Measurements from ENCODE around the gene MAML3. TPM values are rescaled to one million over a fixed set of nuclear protein-coding genes. Genes with fewer than 3 reads are reported as not detected.
A peak's percentile ranks its signal among the peaks of the same experiment; 100 is the strongest.

MAML3 gene
- total RNA-seq, 1 donor from 2014 or later = 7.9 TPM

- peak; percentile 89 for ATAC-seq
These were observed 164.9 kb downstream of the MAML3 start for GRCh38 chr4:139988863-139989765.

- ATAC-seq = peak; percentile 92
These were observed 166.5 kb downstream of the MAML3 start for GRCh38 chr4:139987502-139987850.

DNA sequence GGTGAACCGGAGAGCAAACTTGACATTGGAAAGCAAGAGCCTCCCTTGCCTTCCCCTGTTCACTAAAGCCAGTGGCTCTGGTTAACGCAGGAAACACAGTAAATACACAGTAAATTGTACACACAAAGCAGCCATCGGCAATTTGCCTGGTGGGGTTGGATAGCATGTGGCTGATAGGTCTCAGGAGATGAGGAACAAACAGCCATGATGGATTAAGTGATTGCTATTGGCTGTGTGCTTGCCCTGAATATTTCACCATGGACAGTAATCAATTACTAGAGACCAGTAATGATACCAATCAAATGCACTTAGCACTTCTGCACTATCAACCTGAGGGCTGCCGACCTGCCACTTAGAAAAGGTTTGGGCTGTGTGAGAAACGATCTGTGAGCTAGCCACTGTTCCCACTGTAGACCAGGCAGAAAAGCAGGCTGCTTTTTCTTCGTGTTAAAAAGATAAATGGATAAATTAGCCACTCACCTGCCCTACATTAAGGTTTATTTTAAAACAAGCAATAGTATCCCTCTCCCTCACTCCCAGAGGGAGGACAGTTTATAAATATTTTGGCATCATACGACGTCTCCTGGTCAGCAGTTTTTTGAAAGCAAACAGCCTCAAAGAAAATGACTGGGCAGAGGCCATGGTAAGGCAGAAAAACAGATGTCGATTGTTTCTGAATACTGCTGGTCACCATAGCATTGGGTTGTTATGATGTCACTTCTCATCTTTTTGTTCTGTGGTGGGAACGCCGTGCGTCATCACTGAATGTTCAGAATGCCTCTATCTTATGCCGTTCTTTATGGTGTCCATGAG lies 167.1 kb downstream of the MAML3 start:
- no peak for ATAC-seq

DNA sequence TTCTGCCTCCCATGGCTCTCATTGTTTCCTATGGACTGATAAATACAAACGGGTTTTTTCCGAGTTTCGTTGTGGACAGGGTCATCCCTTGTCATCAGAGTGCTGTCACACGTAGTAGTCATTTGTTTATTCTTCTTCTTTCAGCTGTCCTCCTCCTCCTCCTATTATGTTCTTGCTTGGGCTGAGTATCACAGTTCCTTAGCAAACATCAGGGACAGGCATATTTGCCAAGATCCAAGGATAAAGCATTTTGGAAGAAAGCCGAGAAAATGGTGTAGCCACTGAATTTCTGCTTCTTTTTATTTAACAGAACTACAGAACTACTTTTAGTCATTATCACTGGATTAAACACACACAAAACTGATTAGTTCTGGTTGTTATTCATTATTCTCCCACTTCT lies 167.9 kb downstream of the MAML3 start:
- ATAC-seq = no peak

DNA sequence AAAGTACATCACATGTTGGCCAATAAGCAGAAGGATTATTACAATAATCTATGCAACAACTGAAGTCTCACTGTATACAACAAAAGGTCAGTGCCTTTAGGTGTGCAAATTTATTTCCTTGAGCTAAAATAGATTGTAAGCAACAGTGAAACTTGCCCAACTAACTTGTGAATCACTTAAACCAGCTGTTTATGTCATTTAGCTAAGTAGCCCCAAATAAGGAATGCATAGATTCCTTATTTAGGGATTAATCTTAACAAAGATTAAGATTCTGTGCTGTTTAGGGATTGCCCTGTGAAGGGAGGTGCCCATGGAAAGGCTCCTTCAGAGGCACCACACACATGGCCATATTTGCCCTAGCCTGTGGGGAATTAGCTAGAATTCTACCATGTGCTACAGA lies 168.6 kb downstream of the MAML3 start:
- ATAC-seq = peak; percentile 44

GRCh38 chr4:139984471-139984870 lies 169.5 kb downstream of the MAML3 start:
- ATAC-seq = no peak

- ATAC-seq = peak; percentile 28
These were observed 175.3 kb downstream of the MAML3 start for GRCh38 chr4:139978692-139979091.

GRCh38 chr4:139977838-139978609 lies 176.0 kb downstream of the MAML3 start:
- no peak for ATAC-seq

GRCh38 chr4:139975830-139976272 lies 178.1 kb downstream of the MAML3 start:
- ATAC-seq = peak; percentile 84

- ATAC-seq = no peak
These were observed 180.4 kb downstream of the MAML3 start for GRCh38 chr4:139973616-139974015.

GRCh38 chr4:139973015-139973414 lies 181.0 kb downstream of the MAML3 start:
- no peak for ATAC-seq

DNA sequence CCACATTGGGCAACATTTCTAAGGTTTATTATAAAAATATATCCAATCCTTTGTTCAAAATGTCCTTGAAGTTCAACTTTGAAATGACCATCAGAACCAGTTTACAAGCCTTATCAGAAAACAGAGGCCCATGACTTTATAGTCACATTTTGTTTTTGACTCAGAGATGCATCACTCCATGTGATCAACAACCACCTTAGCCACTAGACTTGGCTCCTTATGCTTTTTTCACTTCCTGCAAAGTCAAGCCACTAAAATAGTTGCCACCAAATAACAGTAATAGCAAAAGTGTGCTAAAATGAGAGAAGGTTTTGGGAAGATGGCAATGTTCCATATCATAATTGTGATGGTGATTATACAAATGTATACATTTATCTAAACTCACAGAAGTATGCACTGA lies 181.7 kb downstream of the MAML3 start:
- no peak for ATAC-seq

DNA sequence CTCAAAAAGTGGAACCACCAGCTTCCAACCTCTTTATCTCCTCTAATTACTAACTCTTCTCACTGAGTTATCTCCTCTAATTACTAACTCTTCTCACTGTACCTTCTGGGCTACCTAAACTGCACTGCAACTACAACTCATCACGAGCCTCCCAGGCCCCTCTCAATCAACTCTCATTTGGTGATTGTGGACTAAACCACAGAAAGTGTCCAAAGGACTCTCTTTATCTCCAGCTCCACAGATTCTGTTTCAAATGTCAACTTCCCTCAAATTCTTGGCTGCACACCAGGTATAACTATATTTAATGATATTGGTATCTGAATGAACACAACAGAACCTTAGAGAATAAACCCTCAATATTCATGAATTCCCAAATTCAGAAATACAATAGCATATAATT lies 182.9 kb downstream of the MAML3 start:
- no peak for ATAC-seq

- ATAC-seq = no peak
These were observed 184.2 kb downstream of the MAML3 start for GRCh38 chr4:139969635-139970266.

- no peak for ATAC-seq
These were observed 185.2 kb downstream of the MAML3 start for GRCh38 chr4:139968831-139969230.

DNA sequence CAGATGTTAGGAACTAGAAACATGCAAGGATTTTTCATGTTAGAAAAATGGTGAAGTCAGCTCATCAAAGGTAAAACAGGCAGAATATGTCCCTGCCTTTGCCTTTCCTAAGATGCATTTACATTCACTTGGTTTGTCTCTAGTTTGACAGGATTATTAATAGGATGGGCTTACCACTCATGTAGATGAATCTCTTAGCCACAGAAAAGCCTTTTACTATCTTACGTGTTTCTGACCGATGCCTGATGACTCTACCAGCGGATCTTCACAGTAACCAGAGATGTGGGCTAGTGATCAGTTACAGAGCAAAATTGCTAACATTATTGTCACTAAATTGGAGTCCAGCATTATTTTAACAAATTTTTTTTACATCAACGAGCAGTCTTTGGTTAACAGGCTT lies 187.6 kb downstream of the MAML3 start:
- ATAC-seq = no peak

- ATAC-seq = no peak
These were observed 188.2 kb downstream of the MAML3 start for GRCh38 chr4:139965789-139966188.

DNA sequence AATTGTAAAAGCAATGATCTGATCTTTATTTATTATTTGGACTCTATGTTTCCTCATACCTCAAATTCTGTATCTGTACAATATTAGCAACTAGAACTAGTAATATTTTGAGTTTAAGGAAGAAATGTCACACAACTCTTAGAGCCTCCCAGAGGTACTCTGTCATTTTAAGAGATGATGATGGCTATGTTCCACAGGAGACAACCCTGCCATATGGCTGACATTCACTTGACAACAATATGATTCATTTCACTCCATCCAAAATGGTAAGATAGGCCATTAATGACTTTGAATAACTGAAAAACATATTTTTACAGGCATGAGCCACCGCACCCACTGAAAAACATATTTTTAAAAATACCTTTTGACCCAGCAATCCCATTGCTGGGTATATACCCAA lies 190.3 kb downstream of the MAML3 start:
- ATAC-seq = no peak

DNA sequence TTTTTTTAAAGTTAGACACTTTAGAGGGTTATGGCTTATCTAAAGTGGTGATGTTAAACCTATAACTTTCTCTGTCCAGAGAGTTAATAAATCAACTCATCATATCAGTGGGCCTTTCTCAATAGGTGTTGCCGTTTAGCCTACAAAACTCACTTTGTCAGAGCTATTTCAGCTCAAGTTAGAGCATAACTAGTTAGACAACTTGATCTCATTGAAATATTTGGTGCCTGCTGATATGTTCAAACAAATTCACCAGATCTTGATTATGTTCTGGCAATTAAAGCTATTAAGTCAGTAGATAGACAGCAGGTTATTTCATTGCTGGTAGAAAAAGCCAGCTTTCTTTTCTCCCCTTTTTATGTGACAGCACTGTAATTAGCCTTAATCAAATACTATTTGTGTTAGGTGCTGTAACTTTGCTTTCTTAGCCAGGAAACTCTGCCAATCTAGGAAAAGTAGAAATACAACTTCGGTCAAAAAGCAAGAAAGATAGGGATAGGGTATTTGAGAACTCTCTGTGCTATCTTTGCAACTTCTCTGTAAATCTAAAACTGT lies 191.8 kb downstream of the MAML3 start:
- ATAC-seq = no peak

- peak; percentile 58 for ATAC-seq
These were observed 192.5 kb downstream of the MAML3 start for GRCh38 chr4:139961344-139961946.

- no peak for ATAC-seq
These were observed 194.6 kb downstream of the MAML3 start for GRCh38 chr4:139959396-139959795.

DNA sequence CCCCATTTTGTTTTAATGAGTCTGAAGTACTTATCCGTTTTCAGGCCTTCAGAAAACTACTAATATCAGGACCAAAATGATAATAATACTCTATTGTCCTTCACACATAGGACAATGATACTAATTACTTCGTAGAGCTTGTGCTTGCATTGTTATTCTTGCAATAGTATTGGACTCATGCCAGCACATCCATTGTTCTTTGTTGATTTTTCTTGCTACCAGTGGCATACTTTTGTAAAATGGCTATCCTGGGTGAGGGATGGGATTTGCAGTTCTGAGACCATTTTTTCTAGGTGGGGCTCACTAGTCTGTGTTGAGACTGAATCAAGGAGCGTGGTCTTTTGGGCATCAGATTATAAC lies 195.3 kb downstream of the MAML3 start:
- ATAC-seq = no peak

Data from esophagus mucosa (tissue), 1 donor.